HG03095 (cell line): ENCODE data around the gene SHMT2.

Experiments
- ATAC-seq: cut with Tn5 transposase; IDR thresholded peaks from one replicate; pipeline ENCODE4 v1.9.1; 2021; ENCODE audit warnings: moderate library complexity; ENCODE audit not compliant: unreplicated experiment

Gene SHMT2

DNA sequence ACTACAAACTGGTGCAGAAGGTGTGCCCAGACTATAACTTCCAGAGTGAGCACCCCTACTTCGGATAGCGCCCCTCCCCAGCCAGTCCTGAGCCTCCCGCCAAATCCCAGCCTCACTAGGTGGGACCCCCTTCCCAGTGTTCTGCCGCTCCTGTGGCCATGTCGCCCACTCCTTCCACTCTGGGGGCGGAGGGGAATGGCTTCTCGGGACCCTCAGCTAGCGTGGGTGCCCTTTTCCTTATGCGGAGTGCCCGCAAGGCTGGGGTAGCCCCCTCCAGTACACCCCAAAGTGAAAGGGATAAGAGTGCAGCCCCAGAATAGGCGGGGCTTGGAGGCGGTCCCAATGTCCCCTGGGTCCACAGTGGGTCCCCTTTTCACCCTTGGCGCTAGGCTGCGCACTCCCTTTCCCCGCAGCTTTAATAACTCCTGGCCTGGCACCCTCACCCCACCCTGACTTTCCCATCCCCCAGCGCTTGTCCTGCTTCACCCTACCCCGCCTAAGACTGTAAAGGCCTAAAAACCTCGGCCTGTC, 3.8 kb upstream of the SHMT2 start:
- ATAC-seq = no peak

DNA sequence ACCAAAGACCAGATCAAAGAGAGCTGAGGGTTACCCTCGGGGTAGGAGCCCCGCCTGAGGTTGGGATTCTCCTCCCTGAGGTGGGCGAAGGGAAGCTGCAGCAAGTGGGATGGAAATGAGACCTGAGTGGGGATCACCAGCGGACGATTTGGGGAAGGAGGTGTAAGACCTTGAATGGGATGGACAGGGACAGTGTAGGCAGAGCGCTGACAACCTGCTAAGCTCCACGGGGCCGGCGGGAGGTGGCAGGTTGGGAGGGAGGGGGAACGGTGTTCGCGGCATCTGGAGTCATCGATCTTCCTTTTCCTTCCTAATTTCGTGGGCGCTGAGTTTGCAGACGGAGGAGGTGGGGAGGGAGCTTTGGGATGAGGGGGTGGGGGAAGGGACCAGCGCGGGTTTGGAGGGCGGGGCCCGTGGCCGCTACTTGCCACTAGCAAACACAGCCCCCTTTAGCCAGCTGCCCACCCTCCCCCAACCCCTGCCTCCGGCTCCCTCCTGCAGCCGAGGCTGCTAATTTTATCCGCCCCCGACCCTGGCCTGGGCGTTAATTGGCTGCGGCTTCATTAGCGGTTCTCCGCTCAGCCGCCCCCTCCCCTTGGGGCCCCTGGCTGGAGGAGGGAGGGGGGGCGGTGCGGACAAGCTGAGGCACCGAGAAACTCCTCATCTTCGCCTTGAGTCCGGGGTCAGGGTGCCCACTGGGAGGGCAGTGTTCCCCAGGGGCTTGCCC, 2.8 kb upstream of the SHMT2 start:
- no peak for ATAC-seq

DNA sequence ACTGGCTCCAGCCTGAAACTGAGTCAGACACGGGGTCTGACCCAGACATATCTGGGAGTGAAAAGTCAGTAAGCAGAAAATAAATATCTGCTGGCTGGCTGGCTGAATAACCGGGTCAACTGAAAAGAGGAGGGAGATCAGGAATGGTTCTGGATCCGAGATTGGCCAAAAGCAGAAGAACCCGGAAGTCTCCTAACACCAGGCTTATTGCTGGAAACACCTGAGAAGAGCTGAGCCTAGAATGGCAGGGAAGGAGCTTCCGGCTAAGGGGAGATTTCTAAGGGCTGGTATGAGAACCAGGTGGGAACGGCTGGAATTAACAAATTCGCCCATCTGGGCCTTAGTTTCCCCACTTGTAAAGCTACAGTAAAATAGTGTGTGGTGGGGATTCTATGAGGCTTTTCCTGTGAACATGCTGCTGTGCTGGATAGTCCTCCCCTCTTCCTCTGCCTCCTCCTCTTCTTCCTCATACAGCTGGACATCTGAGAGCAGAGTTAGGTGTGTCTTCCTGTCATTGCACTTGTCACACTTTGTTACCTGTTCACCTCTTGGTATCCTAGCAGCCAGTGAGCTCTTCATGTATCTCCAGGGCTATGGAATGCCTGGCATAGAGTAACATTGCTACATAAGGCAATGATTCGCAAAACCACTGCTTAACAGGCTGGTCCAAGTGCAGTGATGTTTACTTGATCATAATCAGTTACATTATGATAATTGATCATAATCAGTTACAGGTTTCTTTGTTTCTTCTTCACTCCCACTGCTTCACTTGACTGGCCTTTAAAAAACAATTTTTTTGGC, 2.0 kb upstream of the SHMT2 start:
- no peak for ATAC-seq

DNA sequence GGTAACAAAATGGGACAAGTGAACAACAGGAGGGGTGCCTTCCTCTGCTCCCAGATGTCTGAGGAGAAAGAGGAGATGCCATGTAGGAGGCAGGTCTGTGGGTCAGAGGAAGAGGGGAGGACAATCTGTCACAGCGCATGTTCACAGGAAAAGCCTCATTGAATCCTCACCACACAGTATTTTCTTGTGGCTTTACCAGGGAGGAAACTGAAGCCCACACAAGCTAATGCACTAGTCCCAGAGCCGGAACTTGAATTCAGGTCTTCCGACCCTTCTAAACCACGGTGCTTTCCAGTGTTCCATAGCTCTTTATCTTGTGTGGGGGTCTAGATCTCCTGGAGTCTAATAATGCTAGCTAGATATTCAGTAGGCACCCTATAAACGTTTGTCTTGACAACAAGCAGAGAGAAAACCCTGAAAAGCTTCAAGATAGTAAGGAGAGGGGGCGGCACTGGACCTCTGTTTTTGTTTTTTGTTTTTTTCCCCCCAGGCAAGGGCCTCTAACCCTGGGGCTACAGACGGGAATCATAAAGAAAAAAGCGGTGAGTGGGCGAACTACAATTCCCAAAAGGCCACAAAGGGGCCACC, 371 bp upstream of the SHMT2 start:
- ATAC-seq = no peak

DNA sequence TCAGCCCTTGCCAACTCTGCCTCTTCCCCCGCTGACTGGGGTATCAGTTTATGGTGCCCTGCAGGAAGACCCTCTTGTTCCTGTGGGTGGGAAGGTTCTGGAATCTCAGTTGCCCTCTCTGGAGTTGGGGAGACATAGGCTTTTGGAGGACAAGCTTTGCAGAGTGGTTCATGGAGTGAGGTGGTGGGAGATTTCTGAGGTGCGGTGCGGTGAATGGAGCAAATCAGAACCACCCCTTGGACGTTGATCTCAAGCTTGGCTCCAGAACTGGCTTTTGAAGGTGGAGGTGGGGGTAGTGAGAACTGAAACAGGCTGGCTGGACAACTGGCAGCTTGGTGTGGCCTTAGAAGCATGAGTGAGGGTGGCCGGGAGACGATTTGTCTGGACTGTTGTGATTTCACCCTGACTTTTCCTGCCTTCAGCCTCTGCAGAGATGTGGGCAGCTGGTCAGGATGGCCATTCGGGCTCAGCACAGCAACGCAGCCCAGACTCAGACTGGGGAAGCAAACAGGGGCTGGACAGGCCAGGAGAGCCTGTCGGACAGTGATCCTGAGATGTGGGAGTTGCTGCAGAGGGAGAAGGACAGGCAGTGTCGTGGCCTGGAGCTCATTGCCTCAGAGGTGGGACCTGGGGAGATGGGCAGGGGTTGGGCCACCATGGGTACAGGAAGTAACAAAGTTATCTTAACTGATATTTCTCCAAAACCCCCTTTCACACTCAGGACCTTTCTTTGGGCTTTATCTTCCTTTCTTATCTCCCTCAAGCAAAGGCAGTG, 1.1 kb downstream of the SHMT2 start:
- ATAC-seq = no peak

DNA sequence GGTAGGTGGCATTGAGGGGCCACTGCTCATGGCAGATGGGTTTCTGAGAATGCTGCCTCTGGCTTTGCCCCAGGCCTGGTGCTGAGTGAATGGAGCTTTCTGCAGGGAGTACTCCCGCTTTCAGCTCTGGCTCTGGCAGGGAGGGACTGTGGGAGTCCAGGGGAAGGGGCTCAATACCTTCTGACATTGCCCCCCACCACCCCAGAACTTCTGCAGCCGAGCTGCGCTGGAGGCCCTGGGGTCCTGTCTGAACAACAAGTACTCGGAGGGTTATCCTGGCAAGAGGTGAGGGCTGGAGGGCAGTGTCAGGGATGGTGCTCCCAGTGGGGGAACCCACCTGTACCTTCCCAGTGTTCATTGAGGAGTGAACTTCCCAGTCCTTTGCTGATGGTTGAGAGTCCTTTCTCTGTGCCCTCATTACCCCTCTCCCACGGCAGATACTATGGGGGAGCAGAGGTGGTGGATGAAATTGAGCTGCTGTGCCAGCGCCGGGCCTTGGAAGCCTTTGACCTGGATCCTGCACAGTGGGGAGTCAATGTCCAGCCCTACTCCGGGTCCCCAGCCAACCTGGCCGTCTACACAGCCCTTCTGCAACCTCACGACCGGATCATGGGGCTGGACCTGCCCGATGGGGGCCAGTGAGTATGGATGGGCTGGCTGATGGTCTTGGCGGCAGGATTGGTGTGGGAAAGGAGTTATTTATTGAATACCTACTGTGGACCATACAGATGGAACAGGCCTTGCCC, 1.9 kb downstream of the SHMT2 start:
- ATAC-seq = no peak

DNA sequence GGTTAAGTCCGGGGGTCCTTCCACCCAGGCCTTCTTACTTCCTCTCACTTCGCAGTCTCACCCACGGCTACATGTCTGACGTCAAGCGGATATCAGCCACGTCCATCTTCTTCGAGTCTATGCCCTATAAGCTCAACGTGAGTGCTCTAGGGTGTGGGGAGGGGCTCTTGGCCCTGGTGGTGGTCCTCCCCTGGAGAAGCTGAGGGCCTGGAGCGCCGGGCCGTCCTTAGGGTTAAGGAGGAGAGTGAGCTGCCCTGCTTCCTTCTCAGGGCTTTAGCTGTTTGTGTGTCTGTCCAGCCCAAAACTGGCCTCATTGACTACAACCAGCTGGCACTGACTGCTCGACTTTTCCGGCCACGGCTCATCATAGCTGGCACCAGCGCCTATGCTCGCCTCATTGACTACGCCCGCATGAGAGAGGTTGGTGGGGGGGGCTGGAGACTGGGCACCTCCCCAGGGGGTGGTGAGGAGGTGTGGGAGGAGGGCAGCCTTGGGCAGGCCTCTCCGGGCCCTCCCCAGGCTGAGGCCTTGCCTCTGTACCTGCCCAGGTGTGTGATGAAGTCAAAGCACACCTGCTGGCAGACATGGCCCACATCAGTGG, 2.7 kb downstream of the SHMT2 start:
- ATAC-seq = no peak

DNA sequence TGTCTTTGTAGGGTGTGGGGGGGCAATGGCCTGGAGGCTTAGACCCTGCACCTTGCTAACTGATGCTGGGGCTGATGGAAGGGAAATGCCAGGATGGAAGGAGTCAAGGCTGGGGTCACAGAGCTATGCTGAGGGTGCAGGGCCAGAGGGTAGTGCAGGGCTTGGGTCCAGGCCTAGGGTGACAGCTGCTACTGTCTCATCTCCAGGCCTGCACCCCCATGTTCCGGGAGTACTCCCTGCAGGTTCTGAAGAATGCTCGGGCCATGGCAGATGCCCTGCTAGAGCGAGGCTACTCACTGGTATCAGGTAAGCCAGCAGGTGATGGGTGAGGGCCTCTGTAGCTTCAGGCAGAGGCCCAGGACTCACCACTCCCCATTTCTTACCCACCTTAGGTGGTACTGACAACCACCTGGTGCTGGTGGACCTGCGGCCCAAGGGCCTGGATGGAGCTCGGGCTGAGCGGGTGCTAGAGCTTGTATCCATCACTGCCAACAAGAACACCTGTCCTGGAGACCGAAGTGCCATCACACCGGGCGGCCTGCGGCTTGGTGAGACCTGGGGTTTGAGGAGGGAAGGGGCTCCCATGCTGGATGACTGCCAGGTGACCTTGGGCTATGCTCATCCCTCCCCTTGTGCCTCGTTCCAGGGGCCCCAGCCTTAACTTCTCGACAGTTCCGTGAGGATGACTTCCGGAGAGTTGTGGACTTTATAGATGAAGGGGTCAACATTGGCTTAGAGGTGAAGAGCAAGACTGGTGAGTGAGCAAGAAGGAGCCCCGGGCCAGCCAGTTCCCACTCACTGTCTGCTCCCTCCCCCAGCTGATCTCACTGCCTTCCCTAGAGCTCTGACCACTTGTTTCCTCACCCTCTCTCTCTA, 4.1 kb downstream of the SHMT2 start:
- ATAC-seq = no peak

DNA sequence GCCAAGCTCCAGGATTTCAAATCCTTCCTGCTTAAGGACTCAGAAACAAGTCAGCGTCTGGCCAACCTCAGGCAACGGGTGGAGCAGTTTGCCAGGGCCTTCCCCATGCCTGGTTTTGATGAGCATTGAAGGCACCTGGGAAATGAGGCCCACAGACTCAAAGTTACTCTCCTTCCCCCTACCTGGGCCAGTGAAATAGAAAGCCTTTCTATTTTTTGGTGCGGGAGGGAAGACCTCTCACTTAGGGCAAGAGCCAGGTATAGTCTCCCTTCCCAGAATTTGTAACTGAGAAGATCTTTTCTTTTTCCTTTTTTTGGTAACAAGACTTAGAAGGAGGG, 4.7 kb downstream of the SHMT2 start:
- no peak for ATAC-seq

DNA sequence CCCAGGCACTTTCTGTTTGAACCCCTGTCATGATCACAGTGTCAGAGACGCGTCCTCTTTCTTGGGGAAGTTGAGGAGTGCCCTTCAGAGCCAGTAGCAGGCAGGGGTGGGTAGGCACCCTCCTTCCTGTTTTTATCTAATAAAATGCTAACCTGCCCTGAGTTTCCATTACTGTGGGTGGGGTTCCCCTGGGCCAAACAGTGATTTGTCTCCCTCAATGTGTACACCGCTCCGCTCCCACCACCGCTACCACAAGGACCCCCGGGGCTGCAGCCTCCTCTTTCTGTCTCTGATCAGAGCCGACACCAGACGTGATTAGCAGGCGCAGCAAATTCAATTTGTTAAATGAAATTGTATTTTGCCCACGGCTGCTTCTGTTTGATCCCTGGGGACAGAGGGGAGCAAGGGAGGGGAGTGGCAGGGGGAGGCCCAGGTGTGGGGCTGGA, 5.1 kb downstream of the SHMT2 start:
- ATAC-seq = no peak

DNA sequence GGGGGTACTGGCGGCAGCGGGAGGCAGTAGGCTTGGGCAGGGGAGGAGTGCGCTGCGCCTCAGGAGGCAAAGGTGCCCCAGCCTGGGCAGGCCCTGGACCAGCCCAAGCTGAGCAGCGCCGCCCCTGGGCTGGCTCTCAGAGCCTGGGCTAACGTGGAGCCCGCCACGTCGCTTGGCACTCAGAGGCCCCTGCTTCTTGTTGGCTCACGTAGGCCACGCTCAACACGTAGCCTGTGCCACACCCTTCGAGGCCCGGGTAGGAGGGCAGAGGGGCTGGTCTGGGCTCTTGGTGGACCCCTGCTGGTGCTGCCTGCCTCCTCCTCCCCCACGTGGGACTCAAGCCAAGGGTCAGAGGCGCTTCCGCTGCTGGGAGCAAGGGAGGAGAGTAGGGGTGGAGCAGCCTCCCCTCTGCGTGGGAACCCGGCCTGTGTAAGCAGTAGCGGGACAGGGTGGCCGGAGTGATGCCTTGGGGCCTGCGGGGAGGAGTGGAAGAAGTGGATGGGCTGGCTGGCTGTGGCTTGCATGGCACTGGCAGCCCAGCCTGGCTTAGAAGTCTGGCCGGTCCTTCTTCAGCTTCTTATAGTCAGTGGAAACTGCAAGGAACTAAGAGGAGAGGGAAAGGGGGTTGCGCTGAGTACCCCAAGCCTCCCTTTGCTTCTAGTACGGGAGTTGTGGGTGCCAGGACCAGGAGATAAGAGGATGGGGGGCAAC, 5.7 kb downstream of the SHMT2 start:
- ATAC-seq = no peak

DNA sequence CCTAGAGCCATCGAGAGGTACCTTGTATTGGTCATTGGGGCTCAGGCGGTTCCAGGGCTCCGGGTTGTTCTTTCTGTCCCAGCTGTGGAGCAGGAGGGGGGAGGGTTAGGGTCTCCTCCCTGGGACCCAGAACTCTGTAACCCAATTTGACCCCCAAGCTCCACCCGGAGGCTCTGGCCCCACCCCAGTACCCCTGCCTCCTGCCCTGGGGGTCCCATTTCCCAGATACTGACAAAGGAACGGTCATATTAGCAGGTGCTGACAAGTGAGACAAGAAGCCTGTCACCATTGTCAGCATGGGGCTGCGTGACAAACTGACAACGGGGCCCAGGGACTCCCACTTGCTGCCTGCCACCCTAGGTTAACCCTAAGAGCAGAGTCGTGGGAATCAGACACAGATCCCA, 6.2 kb downstream of the SHMT2 start:
- no peak for ATAC-seq

DNA sequence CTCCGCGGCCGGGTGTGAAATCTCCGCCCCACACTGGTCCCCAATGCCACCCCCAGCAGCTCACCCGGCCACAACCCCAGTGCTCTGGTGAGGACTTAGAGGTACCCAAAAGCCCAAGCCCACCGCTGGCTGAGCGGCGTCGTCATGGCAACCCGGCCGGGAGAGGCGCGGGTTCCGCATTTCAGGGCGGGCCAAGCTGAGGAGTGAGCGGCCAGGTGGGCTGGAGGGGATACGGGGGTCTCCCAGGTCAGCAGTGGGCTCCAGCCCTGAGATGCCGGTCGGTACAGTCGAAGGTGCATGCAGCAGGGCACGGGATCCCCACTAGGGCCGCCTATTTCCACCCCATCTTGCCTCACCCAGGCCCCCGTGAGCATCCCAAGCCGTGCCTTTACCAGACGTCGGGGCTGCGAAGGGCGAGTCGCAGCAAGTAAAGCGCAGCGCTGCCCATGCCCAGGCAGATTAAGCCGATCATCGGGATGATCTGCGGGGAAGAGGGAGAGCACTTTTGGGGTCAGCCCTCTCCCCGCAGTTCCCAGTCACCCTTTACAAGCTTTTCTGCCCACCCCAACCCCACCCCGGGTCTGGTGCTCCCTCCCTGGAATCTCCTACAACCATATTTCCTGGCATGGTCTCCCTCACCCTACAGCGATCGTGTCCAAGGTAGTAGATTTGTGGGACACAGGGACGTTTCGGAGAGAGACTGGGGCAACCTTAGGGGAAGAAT, 6.9 kb downstream of the SHMT2 start:
- ATAC-seq = no peak

DNA sequence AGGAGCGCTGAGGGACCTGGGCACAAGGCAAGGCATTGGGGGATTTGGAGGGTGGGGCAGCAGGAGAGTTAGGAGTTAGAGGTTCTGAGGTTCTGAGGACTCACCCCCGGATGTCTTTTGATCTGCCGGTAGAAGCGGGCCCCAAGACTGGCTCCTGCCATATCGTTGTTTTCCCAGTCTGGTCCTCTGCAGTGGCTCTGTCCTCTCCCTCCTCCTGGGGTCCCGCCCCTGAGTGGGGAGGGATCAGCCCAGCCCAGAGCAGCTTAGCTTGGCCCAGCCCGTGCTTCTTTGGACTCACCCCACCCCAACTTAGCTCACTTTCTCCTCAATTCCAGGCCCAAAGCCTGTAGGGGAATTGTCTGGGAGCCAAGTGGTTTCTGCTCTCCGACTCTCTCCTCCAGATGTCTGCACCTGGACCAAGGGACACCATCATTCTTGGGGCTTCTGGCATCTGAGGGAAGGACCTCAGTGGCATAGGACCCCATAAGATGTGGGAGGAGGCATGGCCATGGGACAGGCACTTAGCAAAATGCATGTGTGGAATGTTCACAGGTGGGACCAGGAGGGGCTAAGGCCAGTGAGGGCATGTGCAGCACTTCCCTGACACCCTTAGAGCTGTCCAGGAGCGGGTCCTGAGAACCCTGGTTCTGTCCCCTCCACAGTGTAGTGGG, 7.5 kb downstream of the SHMT2 start:
- ATAC-seq = no peak

DNA sequence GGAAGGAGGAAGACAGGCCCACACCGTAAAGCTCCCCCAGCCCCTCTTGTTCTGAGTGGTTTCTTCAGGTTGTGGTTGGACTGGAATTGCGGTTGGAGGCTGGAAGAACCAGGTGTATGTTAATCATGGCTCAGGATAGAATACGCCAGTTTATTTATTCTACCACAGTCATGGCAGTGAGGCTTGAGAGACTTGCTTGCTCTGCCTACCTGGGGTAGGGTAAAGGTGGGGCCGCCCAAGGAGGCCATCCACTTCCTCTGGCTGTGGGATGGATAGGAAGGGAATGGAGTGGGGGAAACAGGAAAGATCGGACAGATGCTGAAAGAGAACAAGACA, 8.1 kb downstream of the SHMT2 start:
- ATAC-seq = no peak

DNA sequence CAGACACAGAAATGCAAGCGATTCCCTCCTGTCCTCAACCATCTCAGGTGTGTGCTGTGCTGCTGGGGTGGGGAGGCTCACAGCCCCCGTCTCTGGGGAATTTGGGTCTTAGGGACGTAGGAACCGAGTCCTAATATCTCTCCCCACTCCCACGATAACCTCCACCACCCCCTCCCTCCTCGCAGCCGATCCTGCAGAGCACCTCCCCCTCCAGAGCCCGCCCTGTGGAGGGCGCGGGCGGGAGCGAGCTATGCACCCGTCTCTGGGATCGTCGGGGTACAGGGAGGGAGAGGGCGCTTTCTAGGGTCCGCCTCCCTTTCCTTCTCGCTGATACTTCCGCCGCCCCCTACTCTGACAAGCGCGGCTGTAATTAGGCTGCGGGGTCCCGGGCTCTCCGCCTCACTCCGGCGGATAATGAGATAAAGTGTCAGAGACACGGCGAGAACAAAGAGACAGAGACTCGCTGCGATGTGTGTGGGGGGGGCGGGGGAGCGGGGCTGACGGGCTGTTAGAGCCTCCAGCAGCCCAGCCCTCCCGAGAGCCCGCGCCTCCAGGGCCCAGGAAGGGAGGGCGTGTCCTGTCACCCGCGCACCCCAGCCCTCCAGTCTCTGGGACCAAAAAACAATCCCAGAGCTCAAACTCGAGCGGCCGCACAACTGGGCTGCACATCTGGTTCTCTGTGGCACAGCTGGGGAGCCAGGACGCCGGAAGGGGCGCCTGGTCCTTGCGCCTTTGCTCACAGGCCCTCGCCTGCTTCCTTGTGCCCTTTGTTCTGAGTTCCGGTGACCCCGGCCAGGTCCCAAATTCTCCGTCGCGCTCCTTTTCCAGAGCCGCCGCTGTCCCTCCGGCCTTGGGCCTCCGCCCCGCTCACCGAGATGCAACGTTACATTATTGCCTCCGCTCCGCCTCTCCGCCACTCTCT, 8.7 kb downstream of the SHMT2 start:
- ATAC-seq = no peak
